KBM-7 (cell line): Measurements from ENCODE around the gene CASKIN1.

Experiments
- DNase-seq: peaks from one replicate; pipeline ENCODE4 v3.0.0-alpha.2; 2015
- in situ Hi-C: fragments of 300-500 bp; cut with MboI; formaldehyde crosslinking; loops from 2 replicates; pipeline ENCODE4 v1.14.3; 2020; ENCODE audit warnings: low sequenced_read_pairs, low pct_unique_long_range_greater_than_20kb, mixed read lengths

CASKIN1 gene

GRCh38 chr16:2234813-2235170, 38.4 kb upstream of the CASKIN1 start:
- in situ Hi-C loops = no loop called here
- no peak for DNase-seq

GRCh38 chr16:2233872-2234812, 37.7 kb upstream of the CASKIN1 start:
- in situ Hi-C loops = no loop called here
- DNase-seq = no peak

GRCh38 chr16:2233046-2233775, 36.8 kb upstream of the CASKIN1 start:
- in situ Hi-C loops = no loop called here
- DNase-seq = no peak

- in situ Hi-C loops = no loop called here
- no peak for DNase-seq
Measured at GRCh38 chr16:2232094-2232990, 35.9 kb upstream of the CASKIN1 start.

- no peak for DNase-seq
- in situ Hi-C loops = no loop called here
Measured at GRCh38 chr16:2231016-2231931, 34.9 kb upstream of the CASKIN1 start.

- in situ Hi-C loops = no loop called here
- DNase-seq = no peak
Measured at GRCh38 chr16:2230376-2230775, 34.0 kb upstream of the CASKIN1 start.

GRCh38 chr16:2229632-2230250, 33.3 kb upstream of the CASKIN1 start:
- DNase-seq = no peak
- in situ Hi-C loops = no loop called here

GRCh38 chr16:2229091-2229490, 32.7 kb upstream of the CASKIN1 start:
- no peak for DNase-seq
- in situ Hi-C loops = no loop called here

- in situ Hi-C loops = no loop called here
- DNase-seq = no peak
Measured at GRCh38 chr16:2228161-2228824, 31.9 kb upstream of the CASKIN1 start.

GRCh38 chr16:2226918-2227317, 30.5 kb upstream of the CASKIN1 start:
- in situ Hi-C loops = no loop called here
- DNase-seq = no peak

GRCh38 chr16:2226245-2226793, 29.9 kb upstream of the CASKIN1 start:
- DNase-seq = no peak
- in situ Hi-C loops = no loop called here

GRCh38 chr16:2223942-2224486, 27.6 kb upstream of the CASKIN1 start:
- in situ Hi-C loops = no loop called here
- peak; percentile 48 for DNase-seq

- DNase-seq = peak; percentile 99
- in situ Hi-C loops = no loop called here
Measured at GRCh38 chr16:2223221-2223941, 27.0 kb upstream of the CASKIN1 start, which contains the start of gene E4F1. Gene E4F1, plus strand, starts transcription at chr16:2223591. Its CDS starts 23 bp downstream, at chr16:2223614.

- DNase-seq = no peak
- in situ Hi-C loops = loop anchor here (10.0 kb wide), 1 partner anchor 62 kb away; the partner anchor contains the start of gene TRAF7
Measured at GRCh38 chr16:2216330-2216729, 19.9 kb upstream of the CASKIN1 start.

- DNase-seq = no peak
- in situ Hi-C loops = loop anchor here (10.0 kb wide), 1 partner anchor 60 kb away; the partner anchor contains the start of gene TRAF7
Measured at GRCh38 chr16:2214719-2214968, 18.2 kb upstream of the CASKIN1 start, which contains the start of gene PGP. Gene PGP, minus strand, starts transcription at chr16:2214840. Its CDS starts 63 bp downstream, at chr16:2214777.
